ENCODE results near the gene SRD5A1. TPM values are rescaled to one million over a fixed set of nuclear protein-coding genes. Genes with fewer than 3 reads are reported as not detected.

Gene SRD5A1
- total and polyA plus RNA-seq, 2 of the 8 experiments (the other 6 are each of a cell fraction or from before 2014, with no cell fraction given) = 34.7 to 42.4 TPM

DNA sequence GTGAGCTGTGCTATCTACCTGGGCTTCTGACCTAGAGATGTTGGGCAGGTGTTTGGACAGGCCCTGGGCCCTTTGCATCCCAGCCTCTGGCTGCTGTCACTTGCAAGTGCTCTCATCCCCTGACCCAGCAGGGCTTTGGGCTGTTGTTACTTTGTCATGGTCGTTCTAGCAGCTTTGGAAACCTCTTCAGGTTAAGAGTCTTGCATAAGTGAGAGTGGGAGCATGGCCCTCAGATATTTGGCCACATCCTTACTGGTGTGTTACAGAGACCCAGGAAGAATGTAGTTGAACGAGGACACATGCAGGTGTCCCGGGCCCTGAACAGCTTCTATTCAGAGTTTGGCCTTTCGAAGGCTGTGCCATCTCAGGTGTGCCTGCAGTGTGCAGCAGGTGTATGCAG lies 84.4 kb downstream of the SRD5A1 start (continued):
- TF ChIP-seq, protein P1, sequence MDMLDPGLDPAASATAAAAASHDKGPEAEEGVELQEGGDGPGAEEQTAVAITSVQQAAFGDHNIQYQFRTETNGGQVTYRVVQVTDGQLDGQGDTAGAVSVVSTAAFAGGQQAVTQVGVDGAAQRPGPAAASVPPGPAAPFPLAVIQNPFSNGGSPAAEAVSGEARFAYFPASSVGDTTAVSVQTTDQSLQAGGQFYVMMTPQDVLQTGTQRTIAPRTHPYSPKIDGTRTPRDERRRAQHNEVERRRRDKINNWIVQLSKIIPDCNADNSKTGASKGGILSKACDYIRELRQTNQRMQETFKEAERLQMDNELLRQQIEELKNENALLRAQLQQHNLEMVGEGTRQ (IDR thresholded peaks at IDR 0.05; ENCODE audit: low read length) = no peak
- TF ChIP-seq ASH2L (IDR thresholded peaks at IDR 0.05; ENCODE audit: low read length) (no peak), SP4 (IDR thresholded peaks at IDR 0.05; ENCODE audit: low read length) (no peak), E2F6 (IDR thresholded peaks at IDR 0.05) (no peak)

All from H1 (cell line).